Stimulated activated CD4-positive, alpha-beta T cell treated with anti-CD3 and anti-CD28 coated beads, Interleukin-12 subunit alpha, Interleukin-12 subunit beta, amount 100 ng/mL, for 4 hours (primary cell): Measurements from ENCODE around the gene ANKRD36B.
"Not testable (repeated sequence)": the region's sequence is repeated elsewhere in the genome, so short reads cannot be mapped to it uniquely, and the experiment has no call there.

ENCODE experiments used
- DNase-seq: peaks from one replicate; pipeline ENCODE4 v3.0.0-alpha.2; 2020

Gene ANKRD36B

DNA sequence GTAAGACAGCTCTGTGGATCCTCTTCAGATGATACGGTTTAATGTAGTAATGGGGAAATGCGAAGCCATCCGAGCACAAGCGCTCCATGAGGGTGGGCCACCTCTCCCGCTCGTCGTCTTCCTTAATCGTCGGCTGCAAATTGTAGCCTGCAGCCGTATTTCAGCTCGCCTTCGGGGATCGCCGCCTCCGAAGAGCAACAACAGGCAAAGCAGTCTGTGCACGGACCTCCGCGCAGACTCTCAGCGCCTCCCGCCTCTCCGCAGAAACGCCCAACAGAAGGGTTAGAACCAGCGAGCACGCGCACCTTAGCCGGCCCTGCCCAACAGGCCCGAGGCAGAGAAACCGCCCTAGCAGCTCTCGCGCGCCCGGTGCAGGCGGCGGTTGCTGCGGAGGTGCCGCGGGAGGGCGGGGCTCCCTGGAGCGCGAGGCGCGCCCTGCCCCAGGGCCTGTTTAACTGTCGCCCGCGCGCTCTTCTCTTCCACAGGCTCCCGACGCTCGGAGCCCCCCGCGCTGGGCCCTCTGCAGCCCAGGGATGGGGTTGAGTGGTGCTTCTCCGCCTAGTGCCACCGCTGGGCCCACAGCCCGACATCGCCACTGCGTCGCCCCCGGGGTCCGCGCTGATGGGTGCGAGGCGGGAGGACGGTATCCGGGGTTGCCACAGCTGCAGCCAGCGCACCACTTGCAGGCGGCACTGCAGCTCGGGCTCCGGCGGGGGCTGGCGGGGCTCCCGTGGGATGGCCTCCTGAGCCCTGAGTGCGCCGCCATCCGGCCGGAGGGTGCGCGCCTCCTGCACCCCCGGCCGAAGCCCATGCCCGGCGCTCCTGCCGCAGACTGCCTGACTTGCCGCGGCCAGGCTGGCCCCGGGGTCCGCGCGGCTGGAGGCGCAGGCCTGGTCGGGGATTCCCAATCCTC is at the start of gene ANKRD36B:
Gene ANKRD36B, minus strand, starts transcription at position 280 of the 913 bp plus-strand sequence. Its CDS starts 192 bp downstream, at position 88.
- peak; percentile 54 for DNase-seq

DNA sequence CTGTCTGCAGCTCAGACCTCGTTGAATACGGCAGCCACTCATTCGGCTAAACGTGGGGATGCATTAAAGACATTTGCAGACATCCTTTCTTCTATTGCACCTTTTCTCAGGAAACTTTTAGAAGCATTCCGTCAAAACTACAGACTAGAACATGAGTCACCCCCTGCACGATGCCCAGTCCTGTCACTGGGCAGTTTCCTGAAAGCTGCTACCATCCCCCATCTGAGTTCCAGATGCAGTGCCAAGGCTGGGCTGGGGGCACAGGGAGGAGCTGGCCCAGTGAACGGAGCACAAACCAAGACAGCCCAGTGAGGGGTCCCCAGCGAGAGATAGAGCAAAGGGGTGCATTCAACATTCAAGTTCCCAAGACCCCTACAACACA is 36.4 kb upstream of the ANKRD36B start:
- not testable (repeated sequence) for DNase-seq

DNA sequence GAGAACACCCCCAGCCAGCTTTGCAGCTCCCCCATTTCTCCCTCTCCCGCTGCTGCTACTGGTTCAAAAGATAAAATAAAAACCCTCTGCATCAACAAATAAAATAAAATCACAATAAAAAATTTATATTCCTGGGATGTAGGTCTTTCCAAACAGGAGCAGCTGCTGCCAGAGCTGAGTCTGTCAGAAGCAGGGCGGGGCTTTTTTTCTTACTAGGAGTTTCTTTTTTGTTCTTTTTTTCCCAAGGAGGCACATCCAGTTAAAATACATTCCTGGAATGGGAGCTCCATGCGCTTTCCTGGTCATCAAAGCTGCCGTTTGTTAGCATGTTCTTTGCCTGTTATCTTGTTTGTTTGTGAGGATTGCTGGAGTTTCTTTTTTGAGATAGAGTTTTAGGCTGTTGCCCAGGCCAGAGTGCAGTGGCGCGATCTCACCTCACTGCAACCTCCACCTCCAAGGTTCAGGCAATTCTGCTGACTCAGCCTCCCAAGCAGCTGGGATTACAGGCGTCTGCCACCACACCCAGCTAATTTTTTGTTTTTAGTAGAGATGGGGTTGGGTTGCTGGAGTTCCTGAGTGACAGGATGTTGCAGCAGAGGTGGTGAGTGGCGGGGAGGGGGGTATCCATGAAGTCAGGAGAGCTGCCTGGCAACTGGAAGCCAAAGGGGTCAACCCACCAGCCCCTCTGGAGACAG is 35.8 kb upstream of the ANKRD36B start:
- not testable (repeated sequence) for DNase-seq

DNA sequence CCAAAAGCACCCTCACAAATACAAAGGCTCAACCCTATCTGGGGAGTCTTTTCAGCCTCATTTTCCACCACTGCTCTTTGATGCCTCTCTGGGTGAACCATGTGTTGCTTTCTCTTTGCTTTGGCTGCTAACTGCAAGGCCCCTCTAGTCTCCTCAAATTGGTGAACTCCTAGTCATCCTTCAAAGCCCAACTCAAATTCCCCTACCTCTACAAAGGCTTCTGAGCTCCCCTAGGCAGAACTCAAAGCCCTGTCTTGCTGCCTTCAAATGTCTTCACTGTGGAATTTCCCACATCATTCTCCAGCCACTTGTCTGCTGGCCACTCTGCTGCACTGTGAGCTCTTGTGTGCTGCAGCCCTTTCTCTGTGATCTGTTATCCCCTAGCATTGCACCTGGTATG is 33.3 kb upstream of the ANKRD36B start:
- not testable (repeated sequence) for DNase-seq

DNA sequence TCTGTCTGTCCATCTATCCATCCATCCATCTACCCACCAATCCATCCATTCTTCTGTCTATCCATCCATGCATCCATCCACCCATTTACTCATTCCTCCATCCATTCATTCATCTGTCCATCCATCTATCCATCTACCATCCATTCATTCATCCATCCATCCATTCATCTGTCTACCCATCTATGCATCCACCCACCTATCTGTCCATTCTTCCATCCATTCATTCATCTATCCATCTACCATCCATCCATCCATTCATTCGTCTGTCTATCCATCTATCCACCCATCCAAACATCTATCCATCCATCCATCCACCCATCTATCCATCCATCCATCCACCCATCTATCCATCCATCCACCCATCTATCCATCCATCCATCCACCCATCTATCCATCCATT is 30.8 kb upstream of the ANKRD36B start:
- not testable (repeated sequence) for DNase-seq

DNA sequence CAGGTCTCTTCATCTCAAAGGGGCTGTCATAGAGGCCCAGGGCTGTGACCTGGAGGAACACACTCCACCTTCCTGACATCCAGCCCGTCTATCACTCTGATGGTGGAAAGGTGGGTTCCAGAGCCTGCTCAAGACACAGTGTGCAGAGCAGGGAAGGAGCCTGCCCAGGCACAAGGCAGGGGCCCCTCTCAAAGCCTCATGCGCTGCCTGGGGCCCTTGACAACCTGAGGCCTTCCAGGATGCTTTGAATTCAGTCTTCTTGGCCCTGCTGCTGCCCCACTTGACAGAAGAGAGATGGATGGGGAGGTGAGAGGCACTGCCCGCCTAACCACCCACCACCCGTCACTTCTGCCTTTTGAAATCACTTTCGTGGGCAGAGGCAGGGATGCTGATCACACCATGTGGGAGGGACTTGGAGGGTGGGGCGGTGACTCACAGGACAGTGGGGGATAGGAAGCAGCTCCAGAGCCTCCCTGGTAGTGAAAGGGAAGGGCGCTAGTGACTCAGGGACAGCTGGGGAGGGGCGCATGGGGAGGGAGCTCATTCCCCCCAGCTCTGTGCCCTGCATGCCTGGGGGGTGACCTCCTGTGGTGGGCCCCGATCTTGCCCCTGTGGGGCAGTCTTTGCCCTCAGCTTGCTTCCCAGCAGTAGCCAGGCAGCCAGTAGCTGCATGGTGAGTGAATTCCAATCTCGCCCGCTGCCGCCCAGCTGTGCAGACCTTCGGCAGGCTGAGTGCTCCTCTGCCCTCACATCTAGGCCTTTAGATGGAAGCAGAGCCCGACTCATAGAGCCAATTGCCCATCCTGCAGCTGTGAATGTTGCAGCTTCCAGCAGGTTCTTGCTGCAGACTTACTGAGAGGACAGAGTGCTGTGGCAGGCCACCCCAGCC is 29.5 kb upstream of the ANKRD36B start:
- not testable (repeated sequence) for DNase-seq

DNA sequence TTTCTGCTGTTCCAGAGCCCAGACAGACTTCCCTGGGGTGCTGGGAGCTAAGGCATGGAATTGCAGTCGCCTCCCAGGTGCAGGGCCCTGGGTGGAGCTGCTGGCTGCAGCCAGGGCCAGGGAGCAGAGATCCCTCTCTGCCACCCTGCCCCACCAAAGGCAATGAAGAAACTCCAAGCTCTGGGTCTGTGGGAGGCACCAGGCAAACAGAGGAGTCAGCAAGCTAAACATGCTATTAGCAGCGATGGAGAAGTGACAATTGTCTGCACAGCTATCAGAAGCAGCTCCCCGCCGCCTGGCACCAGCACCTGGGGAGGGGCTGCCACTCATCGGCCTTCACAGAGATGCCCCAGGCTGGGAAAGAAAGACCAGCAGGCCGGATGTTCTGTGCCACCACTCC is 28.2 kb upstream of the ANKRD36B start:
- DNase-seq = no peak

DNA sequence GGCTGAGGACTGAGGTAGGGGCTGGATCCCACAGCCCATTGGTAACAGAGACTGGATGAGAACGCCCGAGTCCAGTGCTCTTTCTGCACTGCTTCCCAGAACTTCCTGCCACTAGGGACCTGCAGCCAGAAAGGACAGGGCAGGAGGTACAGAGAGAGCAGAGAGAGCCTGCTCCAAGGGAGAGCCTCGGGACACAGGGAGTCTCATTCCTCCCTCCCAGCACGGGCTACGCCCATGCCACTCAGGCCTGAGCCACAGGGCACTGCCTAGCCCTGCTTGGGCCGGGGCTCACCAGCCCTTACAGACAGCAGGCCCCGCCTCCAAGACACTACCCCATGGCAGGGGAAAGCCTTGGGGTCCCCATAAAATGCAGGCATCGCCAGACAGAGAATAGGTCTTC is 26.1 kb upstream of the ANKRD36B start:
- DNase-seq = not testable (repeated sequence)

DNA sequence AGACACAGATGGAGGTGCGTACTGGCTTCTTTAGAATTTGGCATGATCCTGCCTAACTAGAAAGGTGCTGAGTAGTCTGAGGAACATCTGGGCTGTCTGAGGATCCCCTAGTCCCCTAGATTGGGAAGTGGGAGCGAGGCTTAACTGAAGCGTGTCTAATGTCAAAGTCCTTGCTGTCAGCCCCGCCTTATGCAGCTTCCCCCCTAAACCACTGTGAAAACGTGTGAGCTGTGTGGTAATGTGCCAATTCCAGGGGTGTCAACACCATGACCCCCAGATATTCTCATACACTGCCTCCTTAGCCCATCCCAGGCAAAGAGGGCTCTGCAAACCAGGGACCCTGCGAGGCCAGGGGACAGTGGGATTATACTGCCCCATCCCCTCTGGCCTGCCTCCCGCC is 22.2 kb upstream of the ANKRD36B start:
- DNase-seq = not testable (repeated sequence)

DNA sequence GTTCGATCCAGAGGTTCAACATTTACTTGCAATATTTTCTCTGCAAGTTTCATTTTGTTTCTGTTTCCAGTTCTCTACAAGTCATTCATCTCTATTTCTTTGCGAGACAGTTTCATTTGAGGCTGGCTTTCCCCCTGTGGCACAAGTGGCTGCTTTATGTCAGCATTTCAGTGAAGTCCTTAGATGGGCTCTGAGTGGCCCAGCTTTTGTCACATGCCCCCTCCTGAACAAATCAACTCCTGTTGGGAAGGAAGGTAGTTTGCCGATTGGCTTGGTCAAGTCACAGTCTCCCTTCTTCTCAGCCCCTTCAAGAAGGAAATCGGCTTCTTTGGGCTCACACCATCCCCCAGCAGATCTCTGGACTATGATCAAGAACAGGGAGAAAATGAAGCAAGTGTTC is 19.1 kb upstream of the ANKRD36B start:
- not testable (repeated sequence) for DNase-seq

DNA sequence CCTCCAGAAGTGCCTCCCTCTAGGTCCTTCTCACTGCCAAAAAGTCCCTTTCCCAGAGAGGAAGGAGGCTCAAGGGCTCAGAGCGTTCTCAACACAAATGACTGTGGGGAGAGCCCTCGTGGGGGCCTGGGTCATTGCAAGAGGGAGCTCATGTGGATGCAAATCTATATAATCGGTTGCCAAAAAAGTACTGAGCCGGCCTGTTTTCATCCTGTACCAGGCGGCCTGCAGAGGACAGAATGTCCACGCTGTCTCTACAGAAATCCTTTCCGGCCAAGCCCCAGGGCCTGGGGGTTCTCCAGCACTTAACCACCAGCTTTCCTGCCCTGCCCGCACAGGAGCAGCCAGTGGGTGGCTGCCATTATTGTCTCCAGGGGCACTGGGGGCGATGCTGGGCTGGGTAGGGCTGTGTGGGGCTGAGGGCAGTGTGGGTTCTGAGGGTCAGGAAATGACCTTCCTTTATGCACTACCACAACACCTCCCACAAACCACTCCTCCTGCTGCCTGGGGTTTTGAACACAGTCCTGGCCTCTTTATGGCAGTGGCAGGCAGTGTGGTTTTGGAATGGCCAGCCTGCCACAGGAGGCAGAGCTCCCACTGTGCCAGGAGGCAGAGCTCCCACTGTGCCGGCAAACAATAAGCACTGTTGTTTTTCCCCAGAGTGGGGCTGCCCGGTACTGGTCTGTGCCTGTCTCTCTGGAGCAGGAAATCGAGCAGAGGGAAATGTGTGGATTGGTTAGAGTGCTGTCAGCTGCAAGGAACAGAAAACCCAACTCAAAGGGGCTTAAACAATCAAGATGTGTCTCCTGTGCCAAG is 16.1 kb upstream of the ANKRD36B start:
- DNase-seq = not testable (repeated sequence)

DNA sequence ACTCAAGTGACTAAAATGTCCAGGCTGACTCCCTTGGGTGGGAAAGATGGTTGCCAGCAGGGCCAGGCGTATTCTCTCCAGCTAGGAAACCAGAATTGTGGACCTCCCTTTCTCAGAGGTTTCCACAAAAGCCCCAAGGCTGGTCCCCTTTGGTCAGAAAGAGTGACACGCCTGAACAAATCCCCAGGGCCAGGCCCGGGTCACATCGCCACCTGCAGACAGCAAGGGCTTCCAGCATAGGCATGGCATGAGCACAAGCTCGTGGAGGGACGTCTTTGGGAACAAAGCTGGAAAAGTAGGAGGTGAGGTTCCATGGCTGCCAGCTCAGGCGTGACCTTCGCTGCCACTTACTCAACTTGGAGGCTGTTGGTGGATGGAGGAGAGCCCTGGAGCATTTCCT is 15.4 kb upstream of the ANKRD36B start:
- not testable (repeated sequence) for DNase-seq

DNA sequence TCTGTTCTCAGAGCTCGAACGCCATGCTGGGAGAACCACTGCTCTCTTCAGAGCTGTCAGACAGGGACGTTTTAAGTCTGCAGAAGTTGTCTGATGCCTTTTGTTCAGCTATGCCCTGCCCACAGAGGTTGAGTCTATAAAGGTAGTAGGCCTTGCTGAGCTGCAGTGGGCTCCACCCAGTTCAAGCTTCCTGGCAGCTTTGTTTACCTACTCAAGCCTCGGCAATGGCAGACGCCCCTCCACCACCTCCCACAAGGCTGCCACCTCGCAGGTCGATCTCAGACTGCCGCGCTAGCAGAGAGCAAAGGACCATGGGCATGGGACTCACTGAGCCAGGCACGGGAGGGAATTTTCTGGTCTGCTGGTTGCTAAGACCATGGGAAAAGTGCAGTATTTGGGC is 11.9 kb upstream of the ANKRD36B start:
- DNase-seq = not testable (repeated sequence)

DNA sequence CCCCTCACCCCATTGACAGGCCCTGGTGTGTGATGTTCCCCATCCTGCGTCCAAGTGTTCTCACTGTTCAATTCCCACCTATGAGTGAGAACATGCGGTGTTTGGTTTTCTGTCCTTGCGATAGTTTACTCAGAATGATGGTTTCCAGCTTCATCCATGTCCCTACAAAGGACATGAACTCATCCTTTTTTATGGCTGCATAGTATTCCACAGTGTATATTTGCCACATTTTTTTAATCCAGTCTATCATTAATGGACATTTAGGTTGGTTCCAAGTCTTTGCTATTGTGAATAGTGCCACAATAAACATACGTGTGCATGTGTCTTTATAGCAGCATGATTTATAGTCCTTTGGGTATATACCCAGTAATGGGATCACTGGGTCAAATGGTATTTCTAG is 6.5 kb upstream of the ANKRD36B start:
- DNase-seq = not testable (repeated sequence)

DNA sequence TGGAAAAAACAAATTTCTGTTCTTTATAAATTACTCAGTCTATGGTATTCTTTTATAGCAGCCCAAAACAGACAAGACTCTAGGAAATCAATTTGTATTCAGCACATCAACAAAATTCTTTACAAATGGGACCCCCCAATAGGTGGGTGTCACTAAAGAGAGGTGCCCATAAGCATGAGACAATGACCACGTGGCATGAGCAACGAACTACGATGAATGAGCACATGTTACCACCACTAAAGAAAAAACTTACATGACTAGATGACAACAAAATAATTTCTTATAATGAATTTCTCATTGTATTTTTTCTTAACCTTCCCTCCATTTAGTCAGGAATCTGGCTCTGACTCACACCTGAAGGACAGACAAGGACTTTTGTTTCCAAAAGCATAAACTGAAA is 3.8 kb upstream of the ANKRD36B start:
- not testable (repeated sequence) for DNase-seq

DNA sequence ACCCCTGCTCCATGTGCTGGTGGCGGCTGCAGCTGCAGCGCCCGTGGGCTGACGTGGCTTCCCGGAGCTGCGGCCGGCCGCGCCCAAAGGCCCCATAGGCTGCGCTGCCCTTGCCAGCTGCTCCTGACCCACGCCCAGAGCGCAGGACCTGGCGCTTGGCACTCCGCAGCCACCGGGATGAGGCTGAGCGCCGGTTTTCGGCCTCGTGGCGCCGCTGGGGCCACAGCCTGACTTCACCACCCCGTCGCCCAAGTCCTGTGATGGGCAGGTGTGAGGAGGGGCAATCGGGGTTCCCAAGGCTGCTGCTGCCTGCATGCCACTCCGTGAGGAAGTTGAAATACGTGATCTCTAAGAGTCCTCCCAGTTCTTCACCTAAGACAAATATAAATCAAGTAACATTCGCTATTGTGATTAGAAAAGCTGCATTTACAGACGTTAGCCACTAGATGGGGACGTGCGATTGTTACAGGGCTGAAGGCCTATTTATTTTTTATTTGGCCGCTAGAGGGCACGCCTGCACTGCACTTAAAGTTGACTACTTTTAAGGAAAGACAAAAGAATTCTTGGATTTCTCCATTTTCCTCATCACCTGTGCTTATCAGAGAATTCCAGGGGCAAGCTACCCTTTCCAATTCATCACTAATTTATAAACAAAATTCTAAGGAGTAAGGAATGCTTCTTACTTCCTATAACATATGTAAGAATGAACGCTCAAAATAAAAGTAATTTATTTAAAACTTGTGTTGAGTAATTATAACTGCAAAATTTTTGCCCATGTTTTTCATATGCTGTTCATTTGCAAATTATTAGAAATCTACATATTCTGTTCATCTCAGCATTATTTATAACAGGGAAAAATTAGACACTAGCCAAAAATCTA is 1.1 kb upstream of the ANKRD36B start:
- peak; percentile 56 for DNase-seq

DNA sequence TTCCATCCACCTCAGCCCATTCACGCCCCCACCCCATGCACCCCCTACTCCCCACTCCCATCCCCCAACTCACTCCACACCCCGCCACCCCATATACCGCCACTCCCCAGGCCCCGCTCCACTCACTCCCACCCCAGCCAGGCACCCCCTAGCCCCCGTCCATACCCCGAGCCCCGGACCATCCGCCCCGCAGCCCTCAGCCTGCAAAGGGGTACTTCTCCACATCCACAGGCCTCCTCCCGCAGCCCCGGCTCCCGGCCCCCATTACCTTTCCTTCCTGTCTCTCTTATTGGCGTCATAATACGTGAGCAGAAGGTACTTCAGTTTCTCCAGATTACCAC is 450 bp downstream of the ANKRD36B start:
- not testable (repeated sequence) for DNase-seq

DNA sequence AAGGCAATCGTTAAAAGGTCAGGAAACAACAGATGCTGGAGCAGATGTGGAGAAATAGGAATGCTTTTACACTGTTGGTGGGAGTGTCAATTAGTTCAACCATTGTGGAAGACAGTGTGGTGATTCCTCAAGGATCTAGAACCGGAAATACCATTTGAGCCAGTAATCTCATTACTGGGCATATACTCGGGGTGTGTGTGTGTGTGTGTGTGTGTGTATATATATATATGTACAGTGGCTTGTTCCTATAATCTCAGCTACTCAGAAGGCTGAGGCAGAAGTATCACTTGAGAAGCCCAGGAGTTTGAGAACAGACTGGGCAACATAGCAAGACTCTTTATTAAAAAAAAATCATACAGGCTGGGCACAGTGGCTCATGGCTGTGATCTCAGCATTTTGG is 24.0 kb downstream of the ANKRD36B start:
- DNase-seq = not testable (repeated sequence)

DNA sequence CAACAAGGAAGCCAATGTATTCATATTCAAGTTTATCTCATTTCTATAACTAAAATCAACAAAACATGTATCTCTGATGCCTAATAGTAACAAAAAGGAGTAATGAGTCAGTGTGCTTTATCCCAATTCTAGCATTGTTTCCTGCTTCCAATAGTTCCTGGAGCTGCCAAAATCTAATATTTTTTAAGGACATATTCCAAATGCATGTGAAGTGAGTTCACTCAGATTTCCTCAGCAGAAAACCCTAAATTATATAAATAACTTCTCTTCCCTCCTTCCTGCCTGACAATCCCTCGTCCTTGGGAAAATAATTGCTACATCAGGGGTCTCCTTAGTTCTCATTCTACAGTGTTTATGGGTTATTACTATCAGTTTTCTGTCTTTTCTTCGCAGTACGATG is 37.3 kb downstream of the ANKRD36B start:
- not testable (repeated sequence) for DNase-seq

DNA sequence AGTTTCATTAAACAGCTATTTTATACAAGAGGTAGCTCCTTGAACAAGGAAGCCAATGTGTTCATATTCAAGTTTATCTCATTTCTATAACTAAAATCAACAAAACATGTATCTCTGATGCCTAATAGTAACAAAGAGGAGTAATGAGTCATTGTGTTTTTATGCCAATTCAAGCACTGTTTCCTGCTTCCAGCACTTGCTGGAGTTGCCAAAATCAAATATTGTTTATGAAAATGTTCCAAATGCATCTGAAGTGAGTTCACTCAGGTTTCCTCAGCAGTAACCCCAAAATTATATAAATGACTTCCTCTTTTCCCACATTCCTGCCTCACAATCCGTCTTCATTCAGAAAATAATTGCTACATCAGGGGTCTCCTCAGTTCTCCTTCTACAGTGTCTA is 39.2 kb downstream of the ANKRD36B start:
- DNase-seq = not testable (repeated sequence)

DNA sequence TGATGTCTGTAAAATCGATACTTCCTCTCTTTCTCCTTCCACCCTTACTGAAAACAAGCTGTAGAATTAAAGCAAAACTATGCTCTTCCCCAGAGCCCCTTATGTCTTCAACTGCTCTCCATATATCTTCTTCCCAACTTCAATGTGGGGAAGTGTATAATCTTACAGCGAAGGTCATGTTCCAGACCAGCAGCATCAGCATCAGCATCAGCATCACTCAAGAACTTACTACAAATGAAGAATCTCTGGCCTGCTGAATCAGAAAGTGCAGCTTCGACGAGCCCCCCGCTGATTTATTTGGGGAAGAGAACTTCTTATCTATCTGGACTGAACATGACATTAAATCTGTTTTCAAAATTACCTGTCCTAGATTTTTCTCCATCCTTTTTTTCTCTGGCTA is 40.6 kb downstream of the ANKRD36B start:
- DNase-seq = not testable (repeated sequence)
